Prostate gland (tissue), 2 donors: ENCODE results near the gene RPL18A. TPM values are rescaled to one million over a fixed set of nuclear protein-coding genes. Genes with fewer than 3 reads are reported as not detected.

Experiments
- DNase-seq: peaks from one replicate; pipeline ENCODE4 v3.0.0-alpha.2; 2019; ENCODE audit warnings: low spot score
- H3K27ac ChIP-seq, 2 donors: fragments of 200-600 bp; sonication (generic); 2 replicates each; pipeline ENCODE4 v1.5.1; 2017 to 2019
- H3K27me3 ChIP-seq: fragments of 200-600 bp; sonication (generic); replicated peaks from 2 replicates; pipeline ENCODE4 v1.5.1; 2019; ENCODE audit not compliant: insufficient read depth
- H3K36me3 ChIP-seq, 2 donors: fragments of 200-600 bp; sonication (generic); 1 replicate in 1 of 2; 2 replicates in 1 of 2; pipeline versions ENCODE4 v1.5.1 to v1.8.1; 2017 to 2019
- H3K4me1 ChIP-seq: fragments of 200-600 bp; sonication (generic); replicated peaks from 2 replicates; pipeline ENCODE4 v1.5.1; 2019
- H3K4me3 ChIP-seq, 2 donors: fragments of 200-600 bp; sonication (generic); 2 replicates each; pipeline ENCODE4 v1.5.1; 2017 to 2019
- H3K9me3 ChIP-seq: fragments of 200-600 bp; sonication (generic); 2 replicates; pipeline ENCODE4 v1.5.1; 2017
- CTCF ChIP-seq, 4 experiments: fragments of 200-600 bp in 2 of 4; fragments of 450-650 bp in 2 of 4; sonication (generic) in 2 of 4; IDR thresholded peaks; 1 replicate in 3 of 4; 2 replicates in 1 of 4; pipeline ENCODE4 v1.5.1; 2016 to 2019; ENCODE audit warnings: antibody characterized with exemption in 4 of 4, mild to moderate bottlenecking in 2 of 4, moderate library complexity in 2 of 4
- POLR2A ChIP-seq: fragments of 450-650 bp; IDR thresholded peaks from one replicate; pipeline ENCODE4 v1.6.1; 2016; ENCODE audit warnings: antibody characterized with exemption, mild to moderate bottlenecking
- POLR2AphosphoS5 ChIP-seq: sonication (generic); formaldehyde crosslinking; IDR thresholded peaks from one replicate; pipeline ENCODE4 v1.6.1; 2017; ENCODE audit warnings: antibody characterized with exemption
- WGBS: methylation state at CpG from one replicate; pipeline ENCODE4 v1.1.5; 2018; 5-methylcytosine and 5-hydroxymethylcytosine counted together
- intact Hi-C: fragments of 100-400 bp; cut with DNase I; formaldehyde crosslinking; loops from one replicate; pipeline ENCODE4 v1.14.2; 2022
- total RNA-seq, 2 donors: library from RNA; depleted of rRNA; stranded (reverse); fragments of >200 nt; gene quantifications; one replicate each; pipeline ENCODE4 v1.1.0, GENCODE V29; 2016

RPL18A gene
- total RNA-seq, 2 donors from 2014 or later = 1,351 to 1,892 TPM

GRCh38 chr19:17829855-17830566 lies 29.7 kb upstream of the RPL18A start:
- no peak overlapping the region for H3K27ac ChIP-seq
- no peak for DNase-seq
- WGBS = 18% methylated on average over 29 of the region's 29 CpGs
- intact Hi-C loops = no loop called here
- peak overlapping the region in 1 of 2 donors; percentile 10 for H3K4me3 ChIP-seq
- no peaks in the 10 kb centered on the region for H3K4me1 ChIP-seq
- no peaks in the 10 kb centered on the region for H3K36me3 ChIP-seq
- no peaks in the 10 kb centered on the region for H3K9me3 ChIP-seq
- no peaks in the 10 kb centered on the region for H3K27me3 ChIP-seq
- TF ChIP-seq CTCF (IDR thresholded peaks at IDR 0.05) (no peak), POLR2AphosphoS5 (no peak), POLR2A (no peak)

DNA sequence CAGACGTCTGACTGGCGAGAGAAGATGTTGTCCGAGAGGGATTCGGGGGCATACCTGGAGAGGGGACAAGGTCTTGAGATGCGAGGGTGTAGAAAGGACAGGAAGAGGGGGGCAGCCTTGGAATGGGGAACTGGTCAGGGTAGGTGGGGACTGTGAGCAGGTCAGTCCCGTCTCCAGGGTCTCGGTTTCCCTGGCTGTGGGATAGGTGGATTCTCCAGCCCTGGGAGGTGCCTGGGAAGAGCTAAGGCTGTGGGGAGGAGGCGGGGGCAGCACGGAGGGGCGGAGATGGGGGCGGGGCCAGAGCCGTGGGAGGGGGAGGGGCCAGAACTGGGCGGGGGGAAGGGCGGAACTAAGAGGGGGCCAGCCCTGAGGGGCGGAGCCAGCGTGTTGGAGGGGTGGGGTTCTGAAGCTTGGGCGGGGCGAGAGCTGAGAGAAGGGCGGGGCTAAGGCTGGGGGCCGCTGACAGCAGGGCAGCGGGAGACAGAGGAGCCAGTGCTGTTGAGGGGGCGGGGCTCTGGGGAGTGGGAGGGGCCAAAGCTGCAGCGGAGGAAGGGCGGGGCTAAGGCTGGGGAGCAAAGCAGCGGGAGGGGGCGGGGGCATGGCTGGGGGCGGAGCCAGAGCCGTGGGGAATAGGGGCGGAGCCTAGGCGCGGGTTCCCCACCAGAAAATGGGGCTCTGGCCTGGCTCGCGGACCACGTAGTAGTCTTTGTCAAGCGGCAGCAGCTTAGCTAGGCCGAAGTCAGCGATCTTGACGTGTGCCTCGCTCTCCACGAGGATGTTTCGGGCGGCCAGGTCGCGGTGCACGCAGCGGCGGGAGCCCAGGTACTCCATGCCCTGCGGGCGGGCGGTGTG lies 28.9 kb upstream of the RPL18A start:
- DNase-seq = peak; percentile 71
- H3K27ac ChIP-seq = no peak overlapping the region

DNA sequence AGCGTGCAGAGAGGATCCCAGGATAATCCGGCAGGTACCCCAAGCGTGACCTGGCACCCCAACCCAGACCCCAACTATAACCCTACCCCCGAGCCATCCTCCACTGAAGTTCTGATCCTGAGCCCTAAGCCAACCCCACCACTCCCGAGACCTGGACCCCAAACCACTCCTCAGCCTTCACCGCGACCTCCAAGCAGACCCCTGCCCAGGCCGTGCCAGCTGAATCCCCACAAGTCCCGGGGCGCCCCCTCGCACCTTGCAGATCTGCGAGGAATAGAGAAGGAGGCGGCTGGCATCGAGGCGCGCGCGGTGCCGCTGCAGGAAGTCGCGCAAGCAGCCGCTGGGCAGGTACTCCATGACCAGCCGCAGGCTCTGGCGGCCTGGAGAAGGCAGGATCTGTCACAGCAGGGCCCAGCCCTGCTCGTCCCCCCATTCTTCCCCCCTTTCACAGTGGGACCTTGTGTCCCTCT lies 28.3 kb upstream of the RPL18A start:
- Histone ChIP-seq H3K4me1 (no peaks in the 10 kb centered on the region), H3K27me3 (no peaks in the 10 kb centered on the region), H3K36me3 (no peaks in the 10 kb centered on the region), H3K27ac (no peak overlapping the region), H3K9me3 (no peaks in the 10 kb centered on the region), H3K4me3 (peak overlapping the region in 1 of 2 donors; percentile 11)
- 43% methylated on average over 25 of the region's 25 CpGs for WGBS
- no peak for DNase-seq
- TF ChIP-seq POLR2A (no peak), CTCF (IDR thresholded peaks at IDR 0.05) (no peak), POLR2AphosphoS5 (no peak)
- intact Hi-C loops = no loop called here

More for the DNA sequence above, 28.9 kb upstream of the RPL18A start:
- intact Hi-C loops = no loop called here
- Histone ChIP-seq H3K9me3 (no peaks in the 10 kb centered on the region), H3K36me3 (no peaks in the 10 kb centered on the region), H3K4me1 (no peaks in the 10 kb centered on the region), H3K4me3 (peak overlapping the region; percentile 10 to 11), H3K27me3 (no peaks in the 10 kb centered on the region)
- 23% methylated on average over 47 of the region's 50 CpGs for WGBS
- TF ChIP-seq POLR2A (no peak), CTCF (IDR thresholded peaks at IDR 0.05) (no peak), POLR2AphosphoS5 (no peak)

GRCh38 chr19:17832443-17833208 lies 27.1 kb upstream of the RPL18A start:
- Histone ChIP-seq H3K27me3 (no peaks in the 10 kb centered on the region), H3K36me3 (no peaks in the 10 kb centered on the region), H3K4me1 (no peaks in the 10 kb centered on the region), H3K27ac (no peak overlapping the region), H3K4me3 (no peak overlapping the region), H3K9me3 (no peaks in the 10 kb centered on the region)
- 86% methylated on average over 17 of the region's 17 CpGs for WGBS
- no peak for DNase-seq
- intact Hi-C loops = no loop called here
- TF ChIP-seq POLR2AphosphoS5 = no peak
- no peak for TF ChIP-seq CTCF (IDR thresholded peaks at IDR 0.05)
- TF ChIP-seq POLR2A = no peak
